ENCODE measurements around the gene EEF2. TPM values are rescaled to one million over a fixed set of nuclear protein-coding genes. Genes with fewer than 3 reads are reported as not detected.
A peak's percentile ranks its signal among the peaks of the same experiment; 100 is the strongest.
"Not testable (repeated sequence)": the region's sequence is repeated elsewhere in the genome, so short reads cannot be mapped to it uniquely, and the experiment has no call there.

Gene EEF2
- total RNA-seq, 1 donor from 2014 or later = 2,930 TPM

DNA sequence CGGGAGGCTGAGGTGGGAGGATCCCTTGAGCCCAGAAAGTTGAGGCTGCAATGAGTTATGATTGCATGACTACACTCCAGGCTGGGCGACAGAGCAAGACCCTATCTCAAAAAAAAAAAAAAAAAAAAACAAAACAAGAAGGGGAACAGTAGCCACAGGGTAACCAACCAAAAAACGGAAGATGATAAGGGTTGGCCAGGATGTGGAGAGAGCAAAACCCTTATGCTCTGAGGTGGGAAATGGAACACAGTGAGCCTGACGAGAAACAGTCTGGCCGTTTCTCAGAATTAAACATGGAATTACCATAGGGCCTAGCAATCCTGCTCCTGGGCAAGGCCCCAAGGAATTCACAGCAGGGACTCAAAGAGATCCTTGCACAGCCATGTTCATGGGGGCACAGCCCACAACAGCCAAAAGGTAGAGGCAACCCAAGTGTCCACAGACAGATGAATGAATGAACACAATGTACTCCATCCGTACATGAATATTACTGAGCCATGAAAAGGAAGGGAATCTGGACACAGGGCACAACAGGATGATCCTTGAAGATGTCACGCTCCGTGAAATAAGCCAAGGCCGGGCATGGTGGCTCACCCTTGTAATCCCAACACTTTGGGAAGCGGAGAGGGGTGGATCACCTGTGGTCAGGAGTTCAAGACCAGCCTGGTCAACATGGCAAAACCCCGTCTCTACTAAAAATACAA, 41.1 kb downstream of the EEF2 start:
- no peak for DNase-seq

GRCh38 chr19:3942790-3943409, 42.4 kb downstream of the EEF2 start:
- DNase-seq = peak; percentile 38

GRCh38 chr19:3938300-3938950, 46.8 kb downstream of the EEF2 start:
- DNase-seq = not testable (repeated sequence)

DNA sequence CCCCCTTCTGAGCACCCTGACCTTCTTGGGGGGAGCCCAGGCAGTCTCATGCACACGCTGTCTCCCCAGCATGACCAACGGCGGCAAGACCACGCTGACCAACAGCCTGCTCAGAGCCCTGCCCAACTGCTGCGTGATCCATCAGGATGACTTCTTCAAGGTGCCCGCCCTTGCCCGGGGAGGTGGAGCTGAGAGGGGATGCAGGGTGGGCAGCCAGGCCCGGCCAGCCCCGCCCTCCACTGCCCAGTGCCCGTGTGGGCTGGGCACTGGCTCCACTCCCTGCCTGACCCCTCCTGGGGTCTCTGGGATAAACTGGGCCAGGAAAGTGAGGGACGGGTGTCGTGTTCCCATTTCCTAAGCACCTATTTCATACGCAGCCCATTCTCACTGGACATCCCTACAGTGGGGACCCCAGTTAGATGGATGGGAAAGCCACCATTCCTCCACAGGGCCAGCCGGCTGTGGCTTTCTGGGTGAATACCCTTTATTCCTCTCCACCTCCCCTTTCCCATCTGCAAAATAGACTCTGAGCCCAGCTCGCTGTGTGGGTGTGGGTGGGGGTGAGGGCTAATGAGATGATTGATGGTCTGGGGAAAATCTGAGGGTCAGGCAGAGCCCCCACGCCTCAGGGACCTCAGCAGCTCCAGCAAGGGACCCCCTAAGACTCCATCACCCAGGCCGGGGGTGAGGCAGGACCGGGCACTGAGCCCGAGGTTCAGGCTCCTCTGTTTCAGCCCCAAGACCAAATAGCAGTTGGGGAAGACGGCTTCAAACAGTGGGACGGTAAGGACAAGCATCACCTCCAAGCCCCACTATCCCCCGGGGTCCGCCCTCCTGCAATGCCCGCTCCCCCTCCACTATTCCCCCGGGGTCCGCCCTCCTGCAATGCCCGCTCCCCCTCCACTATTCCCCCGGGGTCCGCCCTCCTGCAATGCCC, 48.5 kb downstream of the EEF2 start:
- no peak for DNase-seq

DNA sequence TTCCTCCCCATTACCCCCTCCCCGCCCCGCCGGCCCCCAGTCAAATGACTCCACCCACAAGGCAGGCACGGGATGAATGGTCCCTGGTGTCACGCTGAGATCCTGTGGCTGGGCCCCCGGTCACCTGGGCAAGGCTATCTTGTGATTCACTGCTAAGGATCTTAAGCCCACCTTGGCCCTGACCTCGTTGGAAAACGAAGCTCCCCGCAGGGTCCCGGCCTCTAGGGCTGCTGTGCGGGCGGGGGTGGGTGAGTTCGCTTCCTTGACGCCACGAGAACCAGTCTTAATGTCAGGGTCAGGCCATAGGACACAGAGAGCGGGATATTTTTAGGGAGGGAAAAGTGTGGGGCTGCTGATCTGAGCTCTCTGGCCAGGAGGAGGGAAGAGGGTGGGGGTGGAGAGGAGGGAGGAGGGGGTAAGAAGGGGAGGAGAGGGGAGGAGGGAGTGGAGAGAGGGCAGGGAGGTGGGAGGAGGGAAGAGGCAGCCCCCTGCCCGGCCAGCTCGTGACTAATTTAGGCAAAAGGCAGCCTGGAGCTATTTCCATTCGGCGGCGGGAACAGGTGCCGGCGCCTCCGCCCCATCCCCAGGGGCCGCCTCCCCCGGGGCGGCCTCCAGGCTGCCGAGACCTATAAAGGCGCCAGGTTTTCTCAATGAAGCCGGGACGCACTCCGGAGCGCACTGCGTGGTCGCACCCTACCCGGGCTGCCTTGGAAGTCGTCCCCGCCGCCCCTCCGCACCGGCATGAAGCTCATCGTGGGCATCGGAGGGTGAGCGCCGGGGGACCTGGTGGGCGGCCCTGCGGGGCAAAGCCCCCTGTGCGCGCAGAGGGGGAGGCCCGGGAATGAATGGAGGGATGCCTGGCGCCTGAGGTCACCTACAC, 52.1 kb downstream of the EEF2 start, which contains the start of gene NMRK2:
NMRK2 (plus strand) TSS at position 139 of the 880 bp plus-strand sequence; CDS start at position 742, 603 bp downstream.
- DNase-seq = peak; percentile 71

GRCh38 chr19:3931041-3931440, 54.2 kb downstream of the EEF2 start:
- DNase-seq = no peak

Small RNAs within 50 kb of the gene (small RNA-seq; reads per million reads assigned to genes)
- gene SNORD37 (ENCODE audit: low replicate concordance) = 1.6 reads per million, percentile 88 among the genes with 10 or more reads in this experiment

Other genes starting within 250 kb of the EEF2 start
- gene APBA3, start 223.8 kb downstream of the EEF2 start, total RNA-seq = 17.1 TPM
- 10.6 TPM for gene MRPL54, start 222.8 kb downstream of the EEF2 start, total RNA-seq
- gene RAX2, start 213.2 kb downstream of the EEF2 start, total RNA-seq = not detected
- gene MATK, start 199.1 kb downstream of the EEF2 start, total RNA-seq = 2.6 TPM
- not detected for gene ZFR2, start 116.4 kb downstream of the EEF2 start, total RNA-seq
- 0.10 TPM for gene ATCAY, start 104.8 kb downstream of the EEF2 start, total RNA-seq
- gene NMRK2, start 52.4 kb downstream of the EEF2 start, total RNA-seq = 97.1 TPM
- 82.4 TPM for gene DAPK3, start 14.4 kb downstream of the EEF2 start, total RNA-seq
- 14.7 TPM for gene PIAS4, start 22.3 kb upstream of the EEF2 start, total RNA-seq
- 26.1 TPM for gene ZBTB7A, start 81.4 kb upstream of the EEF2 start, total RNA-seq
- gene MAP2K2, start 138.7 kb upstream of the EEF2 start, total RNA-seq = 96.0 TPM
- not detected for gene CREB3L3, start 168.2 kb upstream of the EEF2 start, total RNA-seq
- 5.6 TPM for gene SIRT6, start 197.1 kb upstream of the EEF2 start, total RNA-seq
- gene ANKRD24, start 197.2 kb upstream of the EEF2 start, total RNA-seq = 0.82 TPM
- not detected for gene EBI3, start 244.1 kb upstream of the EEF2 start, total RNA-seq

Data from tongue (tissue), 3 donors.